NK-92 treated with Interleukin-12 subunit alpha and Interleukin-12 subunit beta, amount 100 ng/mL, for 24 hours (cell line): ENCODE results near the gene POLD3.

Experiments used
- DNase-seq: peaks from one replicate; lab custom pipeline; 2025; lab: John Stamatoyannopoulos, UW

The POLD3 gene

GRCh38 chr11:74691755-74692154 is 99.4 kb downstream of the POLD3 start:
- no peak for DNase-seq
